Liver (tissue), 9 donors: ENCODE data around the gene CHRNA9. TPM values are rescaled to one million over a fixed set of nuclear protein-coding genes. Genes with fewer than 3 reads are reported as not detected.

Experiments
- DNase-seq: peaks from one replicate; pipeline ENCODE4 v3.0.0-alpha.2; 2017; ENCODE audit warnings: low spot score
- H3K27ac ChIP-seq, 2 donors: one replicate each; pipeline ENCODE4 v1.7.0; 2013; ENCODE audit warnings: inconsistent platforms in 2 of 2, low read length in 2 of 2, control low read depth in 1 of 2, low read depth in 1 of 2, mild to moderate bottlenecking in 1 of 2
- H3K27me3 ChIP-seq, 4 donors: one replicate each; pipeline versions ENCODE4 v1.6.1 to v1.7.0; 2013; ENCODE audit warnings: low read length in 3 of 4, inconsistent platforms in 1 of 4, mild to moderate bottlenecking in 1 of 4, moderate library complexity in 1 of 4; ENCODE audit not compliant: control insufficient read depth in 4 of 4, insufficient read depth in 4 of 4
- H3K36me3 ChIP-seq, 4 donors: one replicate each; pipeline versions ENCODE4 v1.6.1 to v1.7.0; 2013; ENCODE audit warnings: low read length in 3 of 4, mild to moderate bottlenecking in 3 of 4, low read depth in 1 of 4, moderate library complexity in 1 of 4; ENCODE audit not compliant: control insufficient read depth in 4 of 4, insufficient read depth in 3 of 4
- H3K4me1 ChIP-seq, 4 donors: one replicate each; pipeline versions ENCODE4 v1.6.1 to v1.7.0; 2013; ENCODE audit warnings: low read length in 3 of 4, mild to moderate bottlenecking in 3 of 4, moderate library complexity in 1 of 4; ENCODE audit not compliant: control insufficient read depth in 4 of 4, insufficient read depth in 4 of 4
- H3K4me3 ChIP-seq, 3 donors: one replicate each; pipeline versions ENCODE4 v1.6.1 to v1.7.0; 2013; ENCODE audit warnings: low read length in 3 of 3, control low read depth in 1 of 3, low read depth in 1 of 3, mild to moderate bottlenecking in 1 of 3
- H3K9ac ChIP-seq, 2 donors: one replicate each; pipeline ENCODE4 v1.7.0; 2013; ENCODE audit warnings: low read length in 2 of 2, mild to moderate bottlenecking in 2 of 2, moderate library complexity in 2 of 2, control low read depth in 1 of 2, low read depth in 1 of 2
- H3K9me3 ChIP-seq, 4 donors: one replicate each; pipeline versions ENCODE4 v1.6.1 to v1.7.0; 2013; ENCODE audit warnings: low read length in 3 of 4; ENCODE audit not compliant: control insufficient read depth in 4 of 4
- HNF4A ChIP-seq, 2 donors: conservative IDR thresholded peaks; 2 replicates each; pipeline ENCODE4 v1.6.1; 2016; ENCODE audit warnings: antibody characterized with exemption in 2 of 2, mild to moderate bottlenecking in 2 of 2
- TAF1 ChIP-seq: conservative IDR thresholded peaks from 2 replicates; pipeline ENCODE4 v1.6.1; 2016; ENCODE audit warnings: antibody characterized with exemption, mild to moderate bottlenecking
- YY1 ChIP-seq: IDR thresholded peaks from 2 replicates; pipeline ENCODE4 v1.6.1; 2016; ENCODE audit warnings: antibody characterized with exemption, mild to moderate bottlenecking
- WGBS: extraction: QIAGEN DNeasy Blood & Tissue Kit; methylation state at CpG from one replicate; pipeline ENCODE4 v1.1.7; 2013; 5-methylcytosine and 5-hydroxymethylcytosine counted together
- polyA plus RNA-seq, 2 donors: library from polyadenylated mRNA; stranded (reverse) in 1 of 2; unstranded in 1 of 2; fragments of 200-250 nt in 1 of 2; fragments of >200 nt in 1 of 2; fragmentation: Nextera tagmentation in 1 of 2; extraction: Ambion mirVana in 1 of 2; gene quantifications; one replicate each; pipeline versions ENCODE4 v1.2.1 to v1.2.3, GENCODE V29; 2013 to 2015
- total RNA-seq, 2 donors: library from RNA; depleted of rRNA; stranded (reverse); fragments of >200 nt; gene quantifications; one replicate each; pipeline ENCODE4 v1.2.3, GENCODE V29; 2014
- TF ChIP-seq, protein P1 (sequence below): fragments of 150-350 bp; IDR thresholded peaks from 2 replicates; pipeline ENCODE4 v1.5.1; 2017; ENCODE audit warnings: improper control_type of control experiment, low read depth, low read length; ENCODE audit not compliant: missing input control
- TF ChIP-seq, protein P2 (sequence below): IDR thresholded peaks from 2 replicates; pipeline ENCODE4 v1.6.1; 2016; ENCODE audit warnings: antibody characterized with exemption, mild to moderate bottlenecking
- TF ChIP-seq, protein P3 (sequence below): IDR thresholded peaks from 2 replicates; pipeline ENCODE4 v1.6.1; 2016; ENCODE audit warnings: antibody characterized with exemption
- TF ChIP-seq, protein P4 (sequence below): IDR thresholded peaks from 2 replicates; pipeline ENCODE4 v1.6.1; 2016; ENCODE audit warnings: antibody characterized with exemption
- donor health status: healthy.
- donor health status: healthy.
- donor health status: healthy.
- donor health status: healthy.
- donor health status: healthy.

The CHRNA9 gene
- total and polyA plus RNA-seq, 4 donors: not detected

DNA sequence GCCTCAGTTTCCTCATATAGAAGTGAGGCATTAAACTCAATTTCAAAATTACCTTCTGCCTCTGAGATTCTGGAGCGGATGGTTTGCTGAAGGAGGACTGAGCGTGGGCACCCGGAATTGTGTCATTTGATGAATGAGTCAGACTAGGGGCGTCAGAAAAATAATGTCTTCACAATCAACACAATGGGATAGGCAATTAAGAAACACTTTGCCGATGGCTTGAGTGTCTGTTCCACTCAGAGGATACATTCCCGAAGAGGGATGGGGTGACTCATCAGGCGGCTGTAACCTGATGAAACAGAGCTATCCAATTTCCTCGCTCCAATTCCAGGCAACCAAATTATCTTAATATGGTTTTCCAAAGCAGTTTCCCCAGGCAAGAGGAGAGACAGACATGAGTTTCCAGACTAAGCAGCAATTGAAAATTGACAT, 1.2 kb upstream of the CHRNA9 start:
- no peak overlapping the region for H3K4me3 ChIP-seq
- no peaks in the 10 kb centered on the region for H3K36me3 ChIP-seq
- H3K27me3 ChIP-seq: no peaks in the 10 kb centered on the region
- no peaks in the 10 kb centered on the region for H3K9me3 ChIP-seq
- H3K9ac ChIP-seq: no peak overlapping the region
- DNase-seq: no peak
- no peak overlapping the region for H3K27ac ChIP-seq
- WGBS: 92% methylated on average over 8 of the region's 8 CpGs
- TF ChIP-seq, protein P1, sequence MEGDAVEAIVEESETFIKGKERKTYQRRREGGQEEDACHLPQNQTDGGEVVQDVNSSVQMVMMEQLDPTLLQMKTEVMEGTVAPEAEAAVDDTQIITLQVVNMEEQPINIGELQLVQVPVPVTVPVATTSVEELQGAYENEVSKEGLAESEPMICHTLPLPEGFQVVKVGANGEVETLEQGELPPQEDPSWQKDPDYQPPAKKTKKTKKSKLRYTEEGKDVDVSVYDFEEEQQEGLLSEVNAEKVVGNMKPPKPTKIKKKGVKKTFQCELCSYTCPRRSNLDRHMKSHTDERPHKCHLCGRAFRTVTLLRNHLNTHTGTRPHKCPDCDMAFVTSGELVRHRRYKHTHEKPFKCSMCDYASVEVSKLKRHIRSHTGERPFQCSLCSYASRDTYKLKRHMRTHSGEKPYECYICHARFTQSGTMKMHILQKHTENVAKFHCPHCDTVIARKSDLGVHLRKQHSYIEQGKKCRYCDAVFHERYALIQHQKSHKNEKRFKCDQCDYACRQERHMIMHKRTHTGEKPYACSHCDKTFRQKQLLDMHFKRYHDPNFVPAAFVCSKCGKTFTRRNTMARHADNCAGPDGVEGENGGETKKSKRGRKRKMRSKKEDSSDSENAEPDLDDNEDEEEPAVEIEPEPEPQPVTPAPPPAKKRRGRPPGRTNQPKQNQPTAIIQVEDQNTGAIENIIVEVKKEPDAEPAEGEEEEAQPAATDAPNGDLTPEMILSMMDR: no peak
- no peak for TF ChIP-seq YY1
- TF ChIP-seq HNF4A (conservative IDR thresholded peaks at IDR 0.05): no peak
- TF ChIP-seq, protein P2, sequence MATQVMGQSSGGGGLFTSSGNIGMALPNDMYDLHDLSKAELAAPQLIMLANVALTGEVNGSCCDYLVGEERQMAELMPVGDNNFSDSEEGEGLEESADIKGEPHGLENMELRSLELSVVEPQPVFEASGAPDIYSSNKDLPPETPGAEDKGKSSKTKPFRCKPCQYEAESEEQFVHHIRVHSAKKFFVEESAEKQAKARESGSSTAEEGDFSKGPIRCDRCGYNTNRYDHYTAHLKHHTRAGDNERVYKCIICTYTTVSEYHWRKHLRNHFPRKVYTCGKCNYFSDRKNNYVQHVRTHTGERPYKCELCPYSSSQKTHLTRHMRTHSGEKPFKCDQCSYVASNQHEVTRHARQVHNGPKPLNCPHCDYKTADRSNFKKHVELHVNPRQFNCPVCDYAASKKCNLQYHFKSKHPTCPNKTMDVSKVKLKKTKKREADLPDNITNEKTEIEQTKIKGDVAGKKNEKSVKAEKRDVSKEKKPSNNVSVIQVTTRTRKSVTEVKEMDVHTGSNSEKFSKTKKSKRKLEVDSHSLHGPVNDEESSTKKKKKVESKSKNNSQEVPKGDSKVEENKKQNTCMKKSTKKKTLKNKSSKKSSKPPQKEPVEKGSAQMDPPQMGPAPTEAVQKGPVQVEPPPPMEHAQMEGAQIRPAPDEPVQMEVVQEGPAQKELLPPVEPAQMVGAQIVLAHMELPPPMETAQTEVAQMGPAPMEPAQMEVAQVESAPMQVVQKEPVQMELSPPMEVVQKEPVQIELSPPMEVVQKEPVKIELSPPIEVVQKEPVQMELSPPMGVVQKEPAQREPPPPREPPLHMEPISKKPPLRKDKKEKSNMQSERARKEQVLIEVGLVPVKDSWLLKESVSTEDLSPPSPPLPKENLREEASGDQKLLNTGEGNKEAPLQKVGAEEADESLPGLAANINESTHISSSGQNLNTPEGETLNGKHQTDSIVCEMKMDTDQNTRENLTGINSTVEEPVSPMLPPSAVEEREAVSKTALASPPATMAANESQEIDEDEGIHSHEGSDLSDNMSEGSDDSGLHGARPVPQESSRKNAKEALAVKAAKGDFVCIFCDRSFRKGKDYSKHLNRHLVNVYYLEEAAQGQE: no peak
- TF ChIP-seq, protein P3, sequence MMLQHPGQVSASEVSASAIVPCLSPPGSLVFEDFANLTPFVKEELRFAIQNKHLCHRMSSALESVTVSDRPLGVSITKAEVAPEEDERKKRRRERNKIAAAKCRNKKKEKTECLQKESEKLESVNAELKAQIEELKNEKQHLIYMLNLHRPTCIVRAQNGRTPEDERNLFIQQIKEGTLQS: no peak
- TF ChIP-seq, protein P4, sequence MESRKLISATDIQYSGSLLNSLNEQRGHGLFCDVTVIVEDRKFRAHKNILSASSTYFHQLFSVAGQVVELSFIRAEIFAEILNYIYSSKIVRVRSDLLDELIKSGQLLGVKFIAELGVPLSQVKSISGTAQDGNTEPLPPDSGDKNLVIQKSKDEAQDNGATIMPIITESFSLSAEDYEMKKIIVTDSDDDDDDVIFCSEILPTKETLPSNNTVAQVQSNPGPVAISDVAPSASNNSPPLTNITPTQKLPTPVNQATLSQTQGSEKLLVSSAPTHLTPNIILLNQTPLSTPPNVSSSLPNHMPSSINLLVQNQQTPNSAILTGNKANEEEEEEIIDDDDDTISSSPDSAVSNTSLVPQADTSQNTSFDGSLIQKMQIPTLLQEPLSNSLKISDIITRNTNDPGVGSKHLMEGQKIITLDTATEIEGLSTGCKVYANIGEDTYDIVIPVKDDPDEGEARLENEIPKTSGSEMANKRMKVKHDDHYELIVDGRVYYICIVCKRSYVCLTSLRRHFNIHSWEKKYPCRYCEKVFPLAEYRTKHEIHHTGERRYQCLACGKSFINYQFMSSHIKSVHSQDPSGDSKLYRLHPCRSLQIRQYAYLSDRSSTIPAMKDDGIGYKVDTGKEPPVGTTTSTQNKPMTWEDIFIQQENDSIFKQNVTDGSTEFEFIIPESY: no peak
- no peak for TF ChIP-seq TAF1
- H3K4me1 ChIP-seq: peaks cover 2 to 8% (median 6%) of the 10 kb centered on the region in 4 donors

DNA sequence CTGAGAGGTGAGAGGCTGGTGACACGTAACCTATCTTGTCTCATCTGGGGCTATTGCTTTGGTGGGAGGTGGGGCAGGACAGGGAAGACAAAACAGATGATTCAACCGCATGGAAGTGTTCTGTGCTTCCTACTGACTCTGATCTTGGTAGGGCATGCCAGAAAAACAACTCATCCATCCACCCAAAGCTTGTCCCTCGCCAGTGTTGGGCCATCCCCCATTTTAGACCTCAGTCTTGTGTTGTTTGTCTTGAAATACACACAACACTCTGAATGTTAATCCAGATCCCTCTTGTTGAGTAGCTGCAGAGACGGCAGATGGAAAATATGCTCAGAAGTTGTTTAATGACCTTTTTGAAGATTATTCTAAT, 377 bp downstream of the CHRNA9 start:
- Histone ChIP-seq H3K4me1 (peaks cover 2 to 8% (median 6%) of the 10 kb centered on the region in 4 donors), H3K27me3 (no peaks in the 10 kb centered on the region), H3K4me3 (no peak overlapping the region), H3K9ac (no peak overlapping the region), H3K9me3 (no peaks in the 10 kb centered on the region), H3K36me3 (no peaks in the 10 kb centered on the region), H3K27ac (no peak overlapping the region)
- DNase-seq: no peak
- 91% methylated on average over 4 of the region's 4 CpGs for WGBS
- TF ChIP-seq TAF1 (no peak), HNF4A (conservative IDR thresholded peaks at IDR 0.05) (no peak)
- TF ChIP-seq, protein P1: no peak
- TF ChIP-seq, protein P2: no peak
- TF ChIP-seq, protein P4: no peak
- TF ChIP-seq, protein P3: no peak
